ENCODE data around the gene CDH11.

Gene CDH11

GRCh38 chr16:65034915-65035314, 86.9 kb downstream of the CDH11 start:
- DNase-seq (ENCODE audit: low read depth): no peak

GRCh38 chr16:65032387-65032786, 89.5 kb downstream of the CDH11 start:
- no peak for DNase-seq (ENCODE audit: low read depth)

- no peak for DNase-seq (ENCODE audit: low read depth)
Measured at GRCh38 chr16:65024767-65025178, 97.1 kb downstream of the CDH11 start.

- DNase-seq (ENCODE audit: low read depth): no peak
Measured at GRCh38 chr16:65023802-65024201, 98.1 kb downstream of the CDH11 start.

GRCh38 chr16:65021852-65022595, 99.8 kb downstream of the CDH11 start:
- no peak for DNase-seq (ENCODE audit: low read depth)

- no peak for DNase-seq (ENCODE audit: low read depth)
Measured at GRCh38 chr16:65016754-65017153, 105.1 kb downstream of the CDH11 start.

- no peak for DNase-seq (ENCODE audit: low read depth)
Measured at GRCh38 chr16:65015599-65015998, 106.3 kb downstream of the CDH11 start.

- DNase-seq (ENCODE audit: low read depth): no peak
Measured at GRCh38 chr16:65012357-65012756, 109.5 kb downstream of the CDH11 start.

GRCh38 chr16:65010125-65010524, 111.7 kb downstream of the CDH11 start:
- DNase-seq (ENCODE audit: low read depth): no peak

- DNase-seq (ENCODE audit: low read depth): no peak
Measured at GRCh38 chr16:65005696-65006095, 116.2 kb downstream of the CDH11 start.

GRCh38 chr16:65004570-65004969, 117.3 kb downstream of the CDH11 start:
- DNase-seq (ENCODE audit: low read depth): no peak

- DNase-seq (ENCODE audit: low read depth): no peak
Measured at GRCh38 chr16:65003621-65004020, 118.2 kb downstream of the CDH11 start.

- DNase-seq (ENCODE audit: low read depth): no peak
Measured at GRCh38 chr16:65002265-65002664, 119.6 kb downstream of the CDH11 start.

- no peak for DNase-seq (ENCODE audit: low read depth)
Measured at GRCh38 chr16:65000654-65001053, 121.2 kb downstream of the CDH11 start.

- no peak for DNase-seq (ENCODE audit: low read depth)
Measured at GRCh38 chr16:64997751-64998150, 124.1 kb downstream of the CDH11 start.

- DNase-seq (ENCODE audit: low read depth): no peak
Measured at GRCh38 chr16:64997121-64997520, 124.7 kb downstream of the CDH11 start.

- no peak for DNase-seq (ENCODE audit: low read depth)
Measured at GRCh38 chr16:64996641-64997040, 125.2 kb downstream of the CDH11 start.

- no peak for DNase-seq (ENCODE audit: low read depth)
Measured at GRCh38 chr16:64993464-64993863, 128.4 kb downstream of the CDH11 start.

GRCh38 chr16:64991001-64991400, 130.9 kb downstream of the CDH11 start:
- no peak for DNase-seq (ENCODE audit: low read depth)

- DNase-seq (ENCODE audit: low read depth): no peak
Measured at GRCh38 chr16:64990101-64990500, 131.8 kb downstream of the CDH11 start.

GRCh38 chr16:64989050-64989449, 132.8 kb downstream of the CDH11 start:
- no peak for DNase-seq (ENCODE audit: low read depth)

GRCh38 chr16:64983963-64984362, 137.9 kb downstream of the CDH11 start:
- DNase-seq (ENCODE audit: low read depth): no peak

GRCh38 chr16:64983231-64983630, 138.6 kb downstream of the CDH11 start:
- no peak for DNase-seq (ENCODE audit: low read depth)

GRCh38 chr16:64982581-64982980, 139.3 kb downstream of the CDH11 start:
- DNase-seq (ENCODE audit: low read depth): no peak
